ENCODE data around the gene MAN1A1.
A peak's percentile ranks its signal among the peaks of the same experiment; 100 is the strongest.
"Not testable (repeated sequence)": the region's sequence is repeated elsewhere in the genome, so short reads cannot be mapped to it uniquely, and the experiment has no call there.

MAN1A1 gene

DNA sequence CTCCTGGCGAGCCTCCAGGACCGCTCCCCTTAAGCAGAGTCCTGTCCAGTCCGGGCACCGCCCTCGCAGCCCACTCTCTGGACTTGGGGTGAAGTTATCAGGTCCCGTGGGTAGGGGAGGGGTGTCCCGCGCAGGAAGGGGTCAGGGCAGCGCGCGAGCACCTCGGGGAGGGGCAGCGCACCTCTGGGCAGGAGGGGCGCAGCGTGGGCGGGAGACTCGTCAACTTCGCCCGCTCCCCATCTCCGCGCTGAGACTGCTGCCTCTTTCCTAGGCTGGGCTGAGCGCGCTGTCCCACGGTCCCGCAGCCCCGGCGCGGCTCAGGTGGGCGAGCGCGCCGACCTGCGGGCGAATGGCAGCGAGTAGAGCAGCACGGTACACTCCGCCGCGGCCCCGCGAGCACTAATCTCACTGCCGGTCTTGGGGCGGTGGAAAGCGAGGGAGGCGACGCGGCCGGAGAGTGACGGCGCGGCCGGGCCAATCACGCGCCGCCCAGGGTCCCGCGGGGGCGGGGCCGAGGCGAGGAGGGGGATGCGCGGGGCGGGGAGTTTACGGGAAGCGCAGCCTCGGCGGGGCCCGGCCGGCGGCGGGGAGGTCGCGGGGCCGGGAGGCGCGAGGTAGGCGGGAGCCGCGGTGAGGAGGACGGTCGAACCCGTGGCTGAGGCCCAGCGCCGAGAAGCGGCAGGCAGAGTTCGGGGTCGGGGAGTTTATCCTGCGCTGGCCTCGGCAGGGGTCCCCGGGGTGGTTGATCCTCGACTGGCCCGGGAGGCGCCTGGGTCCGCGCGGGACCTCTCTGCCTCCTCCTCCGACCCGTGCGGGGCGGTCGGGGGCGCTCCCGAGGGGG lies at the start of gene MAN1A1:
Gene MAN1A1 (minus strand): TSS at position 401 of the 841 bp plus-strand sequence. CDS start 696 bp downstream, outside the sequence.
- Histone ChIP-seq H3K9me3 (ENCODE audit: control insufficient read depth, low read depth, low read length) (no peaks in the 10 kb centered on the region), H3K4me1 (ENCODE audit: control insufficient read depth, low read depth, low read length) (peaks cover 15% of the 10 kb centered on the region), H3K27ac (ENCODE audit: low read length) (no peak within 1 kb of the TSS), H3K36me3 (ENCODE audit: control insufficient read depth, low read depth, low read length) (no peaks in the 10 kb centered on the region), H3K27me3 (ENCODE audit: control insufficient read depth, insufficient read depth, low read length) (peaks cover 50% of the 10 kb centered on the region), H3K9ac (ENCODE audit: low read length) (peak within 1 kb of the TSS; percentile 33), H3K4me3 (ENCODE audit: low read length) (peak within 1 kb of the TSS; percentile 82)

GRCh38 chr6:119395192-119395591 lies 45.6 kb upstream of the MAN1A1 start:
- Histone ChIP-seq H3K4me1 (ENCODE audit: control insufficient read depth, low read depth, low read length) (no peaks in the 10 kb centered on the region), H3K4me3 (ENCODE audit: low read length) (no peak overlapping the region), H3K27ac (ENCODE audit: low read length) (no peak overlapping the region), H3K27me3 (ENCODE audit: control insufficient read depth, insufficient read depth, low read length) (no peaks in the 10 kb centered on the region), H3K9me3 (ENCODE audit: control insufficient read depth, low read depth, low read length) (no peaks in the 10 kb centered on the region), H3K9ac (ENCODE audit: low read length) (no peak overlapping the region), H3K36me3 (ENCODE audit: control insufficient read depth, low read depth, low read length) (no peaks in the 10 kb centered on the region)

DNA sequence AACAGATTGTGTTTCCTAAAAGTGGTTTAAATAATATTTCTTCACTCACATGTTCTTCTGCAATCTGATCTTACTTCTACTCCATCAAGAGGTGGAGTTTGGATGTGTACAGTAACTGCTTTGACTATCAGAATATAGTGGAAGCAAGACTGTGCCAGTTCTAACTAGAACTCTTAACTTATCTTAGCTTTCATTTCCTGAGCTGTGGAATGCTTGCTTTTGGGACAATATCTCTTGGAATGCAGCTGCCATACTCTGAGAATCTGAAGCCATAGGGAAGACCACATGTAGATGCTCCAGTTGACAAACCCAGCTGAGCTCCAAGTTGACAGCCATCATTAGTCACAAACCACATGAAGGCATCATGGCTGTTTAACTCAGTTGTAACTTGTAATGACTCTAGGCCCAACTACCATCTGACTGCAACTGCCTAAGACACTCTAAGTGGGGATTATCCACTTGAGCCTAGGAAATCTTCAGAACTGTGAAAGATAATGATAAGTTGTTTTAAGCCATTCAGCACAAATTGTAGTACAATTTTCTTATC lies 40.8 kb upstream of the MAN1A1 start:
- H3K36me3 ChIP-seq (ENCODE audit: control insufficient read depth, low read depth, low read length), result no peaks in the 10 kb centered on the region
- no peaks in the 10 kb centered on the region for H3K27me3 ChIP-seq (ENCODE audit: control insufficient read depth, insufficient read depth, low read length)
- H3K4me3 ChIP-seq (ENCODE audit: low read length), result no peak overlapping the region
- H3K27ac ChIP-seq (ENCODE audit: low read length), result no peak overlapping the region
- H3K9ac ChIP-seq (ENCODE audit: low read length), result no peak overlapping the region
- H3K4me1 ChIP-seq (ENCODE audit: control insufficient read depth, low read depth, low read length), result no peaks in the 10 kb centered on the region
- H3K9me3 ChIP-seq (ENCODE audit: control insufficient read depth, low read depth, low read length), result peaks cover 3% of the 10 kb centered on the region

DNA sequence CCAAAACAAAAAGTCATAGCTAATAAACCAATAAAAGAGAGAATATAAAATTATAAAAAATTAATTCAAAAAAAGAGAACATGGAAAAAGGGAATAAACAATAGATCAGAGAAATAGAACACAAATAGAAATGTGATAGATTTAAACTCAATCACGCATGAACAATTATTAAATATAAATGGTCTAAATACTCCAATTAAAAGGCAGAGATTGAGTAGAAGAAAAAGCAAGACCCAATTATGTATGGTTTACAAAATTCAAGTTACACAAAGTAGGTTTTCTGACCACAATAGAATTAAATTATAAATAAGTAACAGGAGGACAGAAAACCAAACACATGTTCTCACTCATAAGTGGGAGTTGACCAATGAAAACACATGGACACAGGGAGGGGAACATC lies 36.4 kb upstream of the MAN1A1 start:
- H3K4me3 ChIP-seq (ENCODE audit: low read length), result no peak overlapping the region
- peaks cover 3% of the 10 kb centered on the region for H3K9me3 ChIP-seq (ENCODE audit: control insufficient read depth, low read depth, low read length)
- no peaks in the 10 kb centered on the region for H3K27me3 ChIP-seq (ENCODE audit: control insufficient read depth, insufficient read depth, low read length)
- no peaks in the 10 kb centered on the region for H3K4me1 ChIP-seq (ENCODE audit: control insufficient read depth, low read depth, low read length)
- H3K36me3 ChIP-seq (ENCODE audit: control insufficient read depth, low read depth, low read length), result no peaks in the 10 kb centered on the region
- no peak overlapping the region for H3K27ac ChIP-seq (ENCODE audit: low read length)
- H3K9ac ChIP-seq (ENCODE audit: low read length), result no peak overlapping the region

- Histone ChIP-seq H3K27me3 (ENCODE audit: control insufficient read depth, insufficient read depth, low read length) (no peaks in the 10 kb centered on the region), H3K27ac (ENCODE audit: low read length) (no peak overlapping the region), H3K4me1 (ENCODE audit: control insufficient read depth, low read depth, low read length) (no peaks in the 10 kb centered on the region), H3K9ac (ENCODE audit: low read length) (no peak overlapping the region), H3K36me3 (ENCODE audit: control insufficient read depth, low read depth, low read length) (no peaks in the 10 kb centered on the region), H3K9me3 (ENCODE audit: control insufficient read depth, low read depth, low read length) (peaks cover 3% of the 10 kb centered on the region), H3K4me3 (ENCODE audit: low read length) (no peak overlapping the region)
Measured at GRCh38 chr6:119384444-119384843, 34.9 kb upstream of the MAN1A1 start.

- Histone ChIP-seq H3K27me3 (ENCODE audit: control insufficient read depth, insufficient read depth, low read length) (no peaks in the 10 kb centered on the region), H3K9ac (ENCODE audit: low read length) (no peak overlapping the region), H3K36me3 (ENCODE audit: control insufficient read depth, low read depth, low read length) (no peaks in the 10 kb centered on the region), H3K4me3 (ENCODE audit: low read length) (no peak overlapping the region), H3K27ac (ENCODE audit: low read length) (no peak overlapping the region), H3K9me3 (ENCODE audit: control insufficient read depth, low read depth, low read length) (no peaks in the 10 kb centered on the region), H3K4me1 (ENCODE audit: control insufficient read depth, low read depth, low read length) (no peaks in the 10 kb centered on the region)
Measured at GRCh38 chr6:119379809-119380208, 30.2 kb upstream of the MAN1A1 start.

DNA sequence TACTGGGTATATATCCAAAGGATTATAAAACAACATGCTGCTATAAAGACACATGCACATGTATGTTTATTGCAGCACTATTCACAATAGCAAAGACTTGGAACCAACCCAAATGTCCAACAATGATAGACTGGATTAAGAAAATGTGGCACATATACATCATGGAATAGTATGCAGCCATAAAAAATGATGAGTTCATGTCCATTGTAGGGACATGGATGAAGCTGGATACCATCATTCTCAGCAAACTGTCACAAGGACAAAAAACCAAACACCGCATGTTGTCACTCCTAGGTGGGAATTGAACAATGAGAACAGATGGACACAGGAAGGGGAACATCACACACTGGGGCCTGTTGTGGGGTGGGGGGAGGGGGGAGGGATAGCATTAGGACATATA lies 27.5 kb upstream of the MAN1A1 start:
- not testable (repeated sequence) for H3K9ac ChIP-seq (ENCODE audit: low read length); H3K4me3 ChIP-seq (ENCODE audit: low read length); H3K27me3 ChIP-seq (ENCODE audit: control insufficient read depth, insufficient read depth, low read length); H3K4me1 ChIP-seq (ENCODE audit: control insufficient read depth, low read depth, low read length); H3K36me3 ChIP-seq (ENCODE audit: control insufficient read depth, low read depth, low read length); H3K9me3 ChIP-seq (ENCODE audit: control insufficient read depth, low read depth, low read length); H3K27ac ChIP-seq (ENCODE audit: low read length)

GRCh38 chr6:119370080-119370479 lies 20.5 kb upstream of the MAN1A1 start:
- no peak overlapping the region for H3K27ac ChIP-seq (ENCODE audit: low read length)
- H3K4me3 ChIP-seq (ENCODE audit: low read length), result no peak overlapping the region
- H3K9ac ChIP-seq (ENCODE audit: low read length), result no peak overlapping the region
- H3K27me3 ChIP-seq (ENCODE audit: control insufficient read depth, insufficient read depth, low read length), result no peaks in the 10 kb centered on the region
- no peaks in the 10 kb centered on the region for H3K9me3 ChIP-seq (ENCODE audit: control insufficient read depth, low read depth, low read length)
- H3K36me3 ChIP-seq (ENCODE audit: control insufficient read depth, low read depth, low read length), result no peaks in the 10 kb centered on the region
- no peaks in the 10 kb centered on the region for H3K4me1 ChIP-seq (ENCODE audit: control insufficient read depth, low read depth, low read length)

- Histone ChIP-seq H3K9ac (ENCODE audit: low read length) (no peak overlapping the region), H3K27ac (ENCODE audit: low read length) (no peak overlapping the region), H3K36me3 (ENCODE audit: control insufficient read depth, low read depth, low read length) (no peaks in the 10 kb centered on the region), H3K27me3 (ENCODE audit: control insufficient read depth, insufficient read depth, low read length) (no peaks in the 10 kb centered on the region), H3K4me3 (ENCODE audit: low read length) (no peak overlapping the region), H3K9me3 (ENCODE audit: control insufficient read depth, low read depth, low read length) (no peaks in the 10 kb centered on the region), H3K4me1 (ENCODE audit: control insufficient read depth, low read depth, low read length) (no peaks in the 10 kb centered on the region)
Measured at GRCh38 chr6:119368921-119369320, 19.4 kb upstream of the MAN1A1 start.

DNA sequence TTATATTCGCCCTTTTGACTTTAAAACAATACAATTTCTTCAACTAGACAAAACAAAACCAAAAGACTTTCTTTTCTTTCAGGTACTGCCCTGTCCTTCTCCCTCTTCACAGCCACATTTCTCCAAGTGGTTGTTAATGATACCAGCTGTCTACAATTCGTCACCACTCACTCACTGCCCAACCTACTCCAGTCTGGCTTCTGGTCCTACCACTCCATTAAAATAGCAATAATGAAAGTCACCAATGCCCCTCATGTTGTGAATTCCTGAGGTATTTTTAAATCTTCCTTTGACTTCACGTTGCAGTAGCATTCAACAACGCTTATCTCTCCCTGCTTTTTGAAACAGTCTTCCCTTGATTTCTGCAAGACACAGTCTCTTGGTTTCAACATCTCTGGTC lies 11.6 kb upstream of the MAN1A1 start:
- no peaks in the 10 kb centered on the region for H3K4me1 ChIP-seq (ENCODE audit: control insufficient read depth, low read depth, low read length)
- no peak overlapping the region for H3K9ac ChIP-seq (ENCODE audit: low read length)
- no peak overlapping the region for H3K4me3 ChIP-seq (ENCODE audit: low read length)

DNA sequence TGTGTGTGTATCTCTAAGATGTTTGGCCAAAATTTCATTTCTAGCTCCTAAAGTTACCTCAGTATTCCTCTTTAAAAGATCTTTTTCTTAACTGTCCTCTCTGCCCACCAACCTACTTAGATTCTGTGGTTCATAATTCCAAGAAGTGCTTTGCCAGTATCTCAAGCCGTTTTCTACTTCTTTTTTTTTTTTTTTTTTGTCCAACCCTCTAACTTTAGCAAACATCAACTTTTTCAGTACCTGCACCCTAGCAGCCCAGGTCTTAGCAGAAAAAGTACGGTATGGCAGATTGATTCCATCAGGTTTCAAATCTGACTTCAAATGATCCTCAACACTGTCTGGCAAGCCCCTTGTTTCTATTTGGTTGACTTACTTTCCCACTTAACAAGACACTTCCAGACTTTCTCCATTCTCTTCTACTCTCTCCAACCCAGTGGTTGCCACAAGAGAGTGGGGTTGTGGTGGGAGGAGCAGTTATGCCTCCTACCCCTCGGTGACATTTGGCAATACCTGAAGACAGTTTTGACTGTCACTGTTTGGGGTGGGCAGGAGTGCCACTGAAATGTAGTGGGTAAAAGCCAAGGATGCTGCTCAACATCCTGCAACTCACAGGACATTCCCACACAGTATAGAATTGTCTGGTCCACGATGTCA lies 10.8 kb upstream of the MAN1A1 start:
- Histone ChIP-seq H3K27ac (ENCODE audit: low read length) (no peak overlapping the region), H3K4me1 (ENCODE audit: control insufficient read depth, low read depth, low read length) (no peaks in the 10 kb centered on the region), H3K4me3 (ENCODE audit: low read length) (no peak overlapping the region), H3K9me3 (ENCODE audit: control insufficient read depth, low read depth, low read length) (no peaks in the 10 kb centered on the region), H3K27me3 (ENCODE audit: control insufficient read depth, insufficient read depth, low read length) (no peaks in the 10 kb centered on the region), H3K36me3 (ENCODE audit: control insufficient read depth, low read depth, low read length) (no peaks in the 10 kb centered on the region), H3K9ac (ENCODE audit: low read length) (no peak overlapping the region)

More for the DNA sequence above, 11.6 kb upstream of the MAN1A1 start:
- Histone ChIP-seq H3K27ac (ENCODE audit: low read length) (no peak overlapping the region), H3K27me3 (ENCODE audit: control insufficient read depth, insufficient read depth, low read length) (no peaks in the 10 kb centered on the region), H3K36me3 (ENCODE audit: control insufficient read depth, low read depth, low read length) (no peaks in the 10 kb centered on the region), H3K9me3 (ENCODE audit: control insufficient read depth, low read depth, low read length) (no peaks in the 10 kb centered on the region)
